ENCODE results near the gene CAPZA3.
"Not testable (repeated sequence)": the region's sequence is repeated elsewhere in the genome, so short reads cannot be mapped to it uniquely, and the experiment has no call there.

The CAPZA3 gene

GRCh38 chr12:18737819-18738218, at the start of gene CAPZA3, which contains the start of gene PLCZ1:
CAPZA3 (plus strand) TSS chr12:18738119; CDS start chr12:18738269, 150 bp downstream.
PLCZ1 (minus strand) TSS chr12:18738012; CDS start chr12:18737371, 641 bp downstream.
- DNase-seq: no peak

GRCh38 chr12:18689771-18690170, 48.1 kb upstream of the CAPZA3 start:
- DNase-seq: no peak

- no peak for DNase-seq
Observed at GRCh38 chr12:18690653-18691052, 47.3 kb upstream of the CAPZA3 start.

- not testable (repeated sequence) for DNase-seq
Observed at GRCh38 chr12:18693986-18694385, 43.9 kb upstream of the CAPZA3 start.

GRCh38 chr12:18696971-18697602, 40.8 kb upstream of the CAPZA3 start:
- DNase-seq: no peak

GRCh38 chr12:18700271-18700670, 37.6 kb upstream of the CAPZA3 start:
- DNase-seq: no peak

GRCh38 chr12:18703321-18703720, 34.6 kb upstream of the CAPZA3 start:
- no peak for DNase-seq

GRCh38 chr12:18703911-18704310, 34.0 kb upstream of the CAPZA3 start:
- no peak for DNase-seq

- no peak for DNase-seq
Observed at GRCh38 chr12:18706798-18707197, 31.1 kb upstream of the CAPZA3 start.

- no peak for DNase-seq
Observed at GRCh38 chr12:18716236-18716635, 21.7 kb upstream of the CAPZA3 start.

GRCh38 chr12:18718462-18718861, 19.5 kb upstream of the CAPZA3 start:
- DNase-seq: no peak

GRCh38 chr12:18719922-18720510, 17.9 kb upstream of the CAPZA3 start:
- no peak for DNase-seq

GRCh38 chr12:18720690-18721089, 17.2 kb upstream of the CAPZA3 start:
- DNase-seq: no peak

GRCh38 chr12:18721452-18721851, 16.5 kb upstream of the CAPZA3 start:
- DNase-seq: no peak

GRCh38 chr12:18723752-18724151, 14.2 kb upstream of the CAPZA3 start:
- no peak for DNase-seq

- DNase-seq: no peak
Observed at GRCh38 chr12:18731156-18731555, 6.8 kb upstream of the CAPZA3 start.

GRCh38 chr12:18747895-18748294, 10.0 kb downstream of the CAPZA3 start:
- no peak for DNase-seq

- no peak for DNase-seq
Observed at GRCh38 chr12:18749386-18749957, 11.6 kb downstream of the CAPZA3 start.

GRCh38 chr12:18750085-18750484, 12.2 kb downstream of the CAPZA3 start:
- DNase-seq: no peak

- no peak for DNase-seq
Observed at GRCh38 chr12:18751866-18752265, 13.9 kb downstream of the CAPZA3 start.

GRCh38 chr12:18752280-18752920, 14.5 kb downstream of the CAPZA3 start:
- DNase-seq: no peak

GRCh38 chr12:18752947-18753346, 15.0 kb downstream of the CAPZA3 start:
- DNase-seq: no peak

GRCh38 chr12:18753481-18754123, 15.7 kb downstream of the CAPZA3 start:
- no peak for DNase-seq
